ENCODE results near the gene SHC3. TPM values are rescaled to one million over a fixed set of nuclear protein-coding genes. Genes with fewer than 3 reads are reported as not detected.

Gene SHC3
- total RNA-seq, 2 donors from 2014 or later, result 1.5 to 1.8 TPM

DNA sequence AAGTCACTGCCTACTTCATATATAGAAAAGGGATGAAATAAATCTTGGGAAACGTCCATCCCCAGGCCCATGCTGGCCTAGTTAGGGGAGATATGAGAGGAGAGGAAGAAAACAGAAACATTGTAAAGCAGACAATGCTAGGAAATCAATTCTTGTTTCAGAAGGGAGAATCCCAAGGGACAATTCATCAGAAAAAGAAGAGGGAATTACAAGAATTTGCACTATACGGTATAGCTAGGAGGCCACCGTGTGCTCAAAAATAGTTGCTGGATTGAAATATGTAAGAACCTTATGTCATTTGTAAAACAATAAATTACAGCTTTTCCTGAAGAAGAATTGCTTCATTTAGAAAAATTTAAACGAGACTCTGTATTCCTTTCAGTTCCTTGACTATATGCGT is 8.3 kb upstream of the SHC3 start:
- TF ChIP-seq, protein P1, sequence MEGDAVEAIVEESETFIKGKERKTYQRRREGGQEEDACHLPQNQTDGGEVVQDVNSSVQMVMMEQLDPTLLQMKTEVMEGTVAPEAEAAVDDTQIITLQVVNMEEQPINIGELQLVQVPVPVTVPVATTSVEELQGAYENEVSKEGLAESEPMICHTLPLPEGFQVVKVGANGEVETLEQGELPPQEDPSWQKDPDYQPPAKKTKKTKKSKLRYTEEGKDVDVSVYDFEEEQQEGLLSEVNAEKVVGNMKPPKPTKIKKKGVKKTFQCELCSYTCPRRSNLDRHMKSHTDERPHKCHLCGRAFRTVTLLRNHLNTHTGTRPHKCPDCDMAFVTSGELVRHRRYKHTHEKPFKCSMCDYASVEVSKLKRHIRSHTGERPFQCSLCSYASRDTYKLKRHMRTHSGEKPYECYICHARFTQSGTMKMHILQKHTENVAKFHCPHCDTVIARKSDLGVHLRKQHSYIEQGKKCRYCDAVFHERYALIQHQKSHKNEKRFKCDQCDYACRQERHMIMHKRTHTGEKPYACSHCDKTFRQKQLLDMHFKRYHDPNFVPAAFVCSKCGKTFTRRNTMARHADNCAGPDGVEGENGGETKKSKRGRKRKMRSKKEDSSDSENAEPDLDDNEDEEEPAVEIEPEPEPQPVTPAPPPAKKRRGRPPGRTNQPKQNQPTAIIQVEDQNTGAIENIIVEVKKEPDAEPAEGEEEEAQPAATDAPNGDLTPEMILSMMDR (IDR thresholded peaks at IDR 0.05), result no peak
- Histone ChIP-seq H3K27ac (no peak overlapping the region), H3K36me3 (no peaks in the 10 kb centered on the region), H3K4me3 (no peak overlapping the region), H3K4me1 (ENCODE audit: control insufficient read depth in 1 of 2, low read depth in 2 of 2) (no peaks in the 10 kb centered on the region), H3K9me3 (no peaks in the 10 kb centered on the region), H3K27me3 (replicated peaks; ENCODE audit: insufficient read depth) (no peaks in the 10 kb centered on the region)
- DNase-seq (ENCODE audit: low spot score) (no peak), ATAC-seq (ENCODE audit: insufficient number of reproducible peaks, low FRiP score, low read depth) (no peak)

DNA sequence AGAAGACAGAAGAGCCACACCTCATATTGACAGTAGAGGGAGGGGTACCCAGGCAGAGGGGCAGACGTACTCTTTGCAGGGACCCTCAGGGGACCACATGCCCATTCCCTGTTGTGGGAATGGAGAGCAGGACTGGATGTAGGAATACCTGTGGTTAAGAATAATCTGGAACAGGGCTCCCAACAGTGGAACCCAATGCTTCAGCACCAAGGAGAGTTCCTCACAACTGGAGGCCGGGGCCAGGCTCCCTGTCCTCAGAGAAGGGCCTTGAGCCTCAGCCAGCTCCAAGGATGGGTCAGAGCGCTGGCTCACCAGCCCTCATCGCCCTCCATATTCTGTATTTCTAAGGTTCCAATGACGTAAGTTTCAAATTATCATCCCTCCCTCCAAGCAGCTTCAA is 7.4 kb upstream of the SHC3 start:
- no peaks in the 10 kb centered on the region for H3K36me3 ChIP-seq
- TF ChIP-seq, protein P1 (IDR thresholded peaks at IDR 0.05), result no peak
- ATAC-seq (ENCODE audit: insufficient number of reproducible peaks, low FRiP score, low read depth), result no peak
- no peaks in the 10 kb centered on the region for H3K9me3 ChIP-seq
- no peak overlapping the region for H3K4me3 ChIP-seq
- DNase-seq (ENCODE audit: low spot score), result no peak
- no peaks in the 10 kb centered on the region for H3K27me3 ChIP-seq (replicated peaks; ENCODE audit: insufficient read depth)
- no peak overlapping the region for H3K27ac ChIP-seq
- H3K4me1 ChIP-seq (ENCODE audit: control insufficient read depth in 1 of 2, low read depth in 2 of 2), result no peaks in the 10 kb centered on the region

GRCh38 chr9:89183146-89183545 is 4.5 kb upstream of the SHC3 start:
- TF ChIP-seq, protein P1 (IDR thresholded peaks at IDR 0.05), result no peak
- Histone ChIP-seq H3K27me3 (replicated peaks; ENCODE audit: insufficient read depth) (no peaks in the 10 kb centered on the region), H3K9me3 (no peaks in the 10 kb centered on the region), H3K4me3 (no peak overlapping the region), H3K4me1 (ENCODE audit: control insufficient read depth in 1 of 2, low read depth in 2 of 2) (peaks cover 12 to 21% of the 10 kb centered on the region in 2 donors), H3K27ac (no peak overlapping the region), H3K36me3 (no peaks in the 10 kb centered on the region)
- DNase-seq (ENCODE audit: low spot score) (no peak), ATAC-seq (ENCODE audit: insufficient number of reproducible peaks, low FRiP score, low read depth) (no peak)

DNA sequence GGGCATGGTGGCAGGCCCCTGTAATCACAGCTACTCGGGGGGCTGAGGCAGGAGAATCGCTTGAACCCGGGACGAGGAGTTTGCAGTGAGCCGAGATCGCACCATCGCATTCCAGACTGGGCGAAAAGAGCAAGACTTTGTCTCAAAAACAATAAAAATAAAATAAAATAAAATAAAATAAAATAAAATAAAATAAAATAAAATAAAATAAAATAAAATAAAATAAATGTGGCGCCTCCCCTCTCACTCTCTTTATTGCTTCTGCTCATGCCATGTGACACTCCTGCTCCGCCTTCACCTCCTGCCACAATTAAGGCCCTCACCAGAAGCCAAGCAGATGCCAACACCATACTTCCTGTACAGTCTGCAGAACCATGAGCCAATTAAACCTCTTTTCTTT is 3.8 kb upstream of the SHC3 start:
- no peaks in the 10 kb centered on the region for H3K9me3 ChIP-seq
- H3K4me1 ChIP-seq (ENCODE audit: control insufficient read depth in 1 of 2, low read depth in 2 of 2), result peaks cover 16 to 27% of the 10 kb centered on the region in 2 donors
- H3K4me3 ChIP-seq, result no peak overlapping the region
- DNase-seq (ENCODE audit: low spot score) (no peak), ATAC-seq (ENCODE audit: insufficient number of reproducible peaks, low FRiP score, low read depth) (no peak)
- TF ChIP-seq, protein P1 (IDR thresholded peaks at IDR 0.05), result no peak
- no peak overlapping the region for H3K27ac ChIP-seq
- peaks cover 4% of the 10 kb centered on the region for H3K27me3 ChIP-seq (replicated peaks; ENCODE audit: insufficient read depth)
- no peaks in the 10 kb centered on the region for H3K36me3 ChIP-seq

DNA sequence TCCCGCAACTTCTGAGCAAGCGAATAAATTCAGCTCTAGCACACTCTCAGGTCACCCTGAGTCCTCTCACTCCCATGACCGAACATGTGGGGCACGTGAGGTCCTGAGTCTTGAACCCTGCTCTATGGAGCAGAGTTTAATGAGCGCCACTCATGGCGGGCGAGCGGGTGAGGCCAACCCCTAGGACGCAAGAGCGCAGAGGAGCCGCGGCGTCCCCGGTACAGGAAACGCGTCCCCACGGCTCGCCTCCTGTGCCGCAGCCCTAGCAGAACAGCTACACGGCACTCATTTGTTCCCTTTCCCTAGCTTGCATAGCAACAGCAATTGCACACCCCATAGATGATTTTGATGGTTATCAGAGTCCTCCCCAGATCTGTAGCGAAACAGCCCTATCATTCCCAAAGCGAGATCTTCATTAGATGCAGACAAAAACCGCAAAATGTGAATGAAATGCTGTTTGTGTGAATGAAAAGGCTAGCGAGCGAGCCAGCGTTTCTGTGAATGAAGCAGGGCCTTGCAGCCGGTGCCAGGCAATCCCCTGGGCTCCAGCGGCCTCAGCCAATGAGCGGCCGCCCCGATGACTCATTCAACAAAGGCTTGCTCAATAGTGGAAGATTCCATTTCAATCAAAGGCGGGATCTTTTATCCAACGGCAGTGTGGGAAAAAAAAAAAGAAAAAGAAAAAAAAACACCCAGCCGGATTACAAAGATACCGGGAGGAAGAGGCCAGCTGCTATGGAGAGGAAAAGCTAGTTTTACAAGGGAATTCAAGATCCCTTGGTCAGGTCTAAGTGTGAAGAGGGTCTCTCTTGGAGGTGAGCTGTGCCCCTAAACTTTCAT is 1.5 kb upstream of the SHC3 start:
- Histone ChIP-seq H3K4me1 (ENCODE audit: control insufficient read depth in 1 of 2, low read depth in 2 of 2) (peaks cover 18 to 31% of the 10 kb centered on the region in 2 donors), H3K9me3 (no peaks in the 10 kb centered on the region), H3K4me3 (peak overlapping the region; percentile 68), H3K27me3 (replicated peaks; ENCODE audit: insufficient read depth) (peaks cover 11% of the 10 kb centered on the region), H3K27ac (peak overlapping the region; percentile 59 to 62), H3K36me3 (no peaks in the 10 kb centered on the region)
- TF ChIP-seq, protein P1 (IDR thresholded peaks at IDR 0.05), result peak; percentile 4
- ATAC-seq (ENCODE audit: insufficient number of reproducible peaks, low FRiP score, low read depth) (peak; percentile 85), DNase-seq (ENCODE audit: low spot score) (peak; percentile 34)

Data from thoracic aorta (tissue), 2 donors.